ENCODE data around the gene MFSD2A. TPM values are rescaled to one million over a fixed set of nuclear protein-coding genes. Genes with fewer than 3 reads are reported as not detected.
"Not testable (repeated sequence)": the region's sequence is repeated elsewhere in the genome, so short reads cannot be mapped to it uniquely, and the experiment has no call there.

MFSD2A gene
- polyA plus RNA-seq, 3 donors: 1.7 to 2.7 (median 2.5) TPM

GRCh38 chr1:39940253-39940652 lies 14.7 kb upstream of the MFSD2A start:
- no peak for DNase-seq

- no peak for DNase-seq
These were observed 13.7 kb upstream of the MFSD2A start for GRCh38 chr1:39940980-39941871.

- DNase-seq: no peak
These were observed 11.3 kb upstream of the MFSD2A start for GRCh38 chr1:39943471-39944290.

- DNase-seq: no peak
These were observed 10.4 kb upstream of the MFSD2A start for GRCh38 chr1:39944410-39945112.

- no peak for DNase-seq
These were observed 8.7 kb upstream of the MFSD2A start for GRCh38 chr1:39946216-39946615.

GRCh38 chr1:39947260-39947659 lies 7.7 kb upstream of the MFSD2A start:
- no peak for DNase-seq

- DNase-seq: no peak
These were observed 5.1 kb upstream of the MFSD2A start for GRCh38 chr1:39949891-39950290.

- no peak for DNase-seq
These were observed 3.0 kb upstream of the MFSD2A start for GRCh38 chr1:39951926-39952325.

GRCh38 chr1:39952359-39953110 lies 2.4 kb upstream of the MFSD2A start:
- no peak for DNase-seq

- no peak for DNase-seq
These were observed 548 bp upstream of the MFSD2A start for GRCh38 chr1:39954324-39954869.

- no peak for DNase-seq
These were observed 898 bp downstream of the MFSD2A start for GRCh38 chr1:39955547-39956539.

GRCh38 chr1:39957299-39958015 lies 2.5 kb downstream of the MFSD2A start:
- no peak for DNase-seq

- no peak for DNase-seq
These were observed 3.7 kb downstream of the MFSD2A start for GRCh38 chr1:39958403-39959200.

GRCh38 chr1:39959651-39960333 lies 4.8 kb downstream of the MFSD2A start:
- no peak for DNase-seq

- no peak for DNase-seq
These were observed 5.5 kb downstream of the MFSD2A start for GRCh38 chr1:39960431-39960958.

- DNase-seq: no peak
These were observed 7.5 kb downstream of the MFSD2A start for GRCh38 chr1:39962450-39962825.

GRCh38 chr1:39962964-39963363 lies 8.0 kb downstream of the MFSD2A start:
- not testable (repeated sequence) for DNase-seq

GRCh38 chr1:39964552-39964951 lies 9.6 kb downstream of the MFSD2A start:
- DNase-seq: no peak
